GM10266 (cell line): ENCODE measurements around the gene TRH.

Experiments
- DNase-seq: peaks from one replicate; pipeline ENCODE4 v3.0.0; 2012; ENCODE audit errors: extremely low spot score
- CTCF ChIP-seq: IDR thresholded peaks from 2 replicates; pipeline ENCODE4 v1.5.1; 2012; ENCODE audit warnings: mild to moderate bottlenecking, low read depth; ENCODE audit not compliant: control insufficient read depth, insufficient read depth; ENCODE audit errors: missing control alignments

The TRH gene

GRCh38 chr3:129950318-129951046 is 24.0 kb upstream of the TRH start:
- no peak for DNase-seq
- no peak for TF ChIP-seq CTCF

GRCh38 chr3:129952556-129953355 is 21.8 kb upstream of the TRH start:
- TF ChIP-seq CTCF, result no peak
- DNase-seq, result no peak

- no peak for TF ChIP-seq CTCF
- no peak for DNase-seq
Measured at GRCh38 chr3:129953621-129954020, 20.9 kb upstream of the TRH start.

- no peak for TF ChIP-seq CTCF
- DNase-seq, result no peak
Measured at GRCh38 chr3:129954514-129954913, 20.0 kb upstream of the TRH start.

GRCh38 chr3:129956936-129957335 is 17.6 kb upstream of the TRH start:
- TF ChIP-seq CTCF, result no peak
- DNase-seq, result no peak

GRCh38 chr3:129958755-129959154 is 15.8 kb upstream of the TRH start:
- TF ChIP-seq CTCF, result no peak
- DNase-seq, result no peak

- TF ChIP-seq CTCF, result no peak
- no peak for DNase-seq
Measured at GRCh38 chr3:129961141-129961541, 13.4 kb upstream of the TRH start.
